K562 (cell line): ENCODE results near the gene LHX3. TPM values are rescaled to one million over a fixed set of nuclear protein-coding genes. Genes with fewer than 3 reads are reported as not detected.

ENCODE experiments used
- CBX5 ChIP-seq: IDR thresholded peaks from 2 replicates; pipeline ENCODE4 v1.6.1; 2014; ENCODE audit warnings: low read depth, borderline replicate concordance
- CEBPG ChIP-seq, 3 experiments: fragments of 200-800 bp in 1 of 3; sonication (Bioruptor generic) in 1 of 3; sonication (generic) in 1 of 3; formaldehyde crosslinking in 1 of 3; IDR thresholded peaks in 2 of 3; conservative IDR thresholded peaks in 1 of 3; 2 replicates each; pipeline versions ENCODE4 v1.6.1 to v1.8.0; 2016 to 2022; ENCODE audit warnings: missing compliant biosample characterization in 2 of 3, missing genetic modification characterization in 2 of 3, mild to moderate bottlenecking in 1 of 3, missing genetic modification reagents in 1 of 3
- DEAF1 ChIP-seq: fragments of 450-650 bp; formaldehyde crosslinking; IDR thresholded peaks from 2 replicates; pipeline ENCODE4 v1.4.0; 2020; ENCODE audit warnings: mild to moderate bottlenecking, moderate library complexity
- E2F4 ChIP-seq: sonication (generic); formaldehyde crosslinking; IDR thresholded peaks from 2 replicates; pipeline ENCODE4 v1.8.0; 2022; ENCODE audit warnings: mild to moderate bottlenecking, low read depth, missing genetic modification reagents
- GTF2B ChIP-seq: IDR thresholded peaks from 2 replicates; pipeline ENCODE4 v1.6.1; 2011; ENCODE audit not compliant: insufficient read length; ENCODE audit errors: extremely low read depth
- HDAC2 ChIP-seq: fragments of 450-650 bp; IDR thresholded peaks from 2 replicates; pipeline ENCODE4 v1.6.1; 2016; ENCODE audit warnings: mild to moderate bottlenecking
- LEF1 ChIP-seq: fragments of 450-650 bp; IDR thresholded peaks from 2 replicates; pipeline ENCODE4 v1.6.1; 2016; ENCODE audit warnings: mild to moderate bottlenecking
- MTA3 ChIP-seq: fragments of 450-650 bp; formaldehyde crosslinking; IDR thresholded peaks from 2 replicates; pipeline ENCODE4 v1.6.1; 2017; ENCODE audit warnings: mild to moderate bottlenecking, borderline replicate concordance
- NCOA1 ChIP-seq: fragments of 450-650 bp; IDR thresholded peaks from 2 replicates; pipeline ENCODE4 v1.6.1; 2016; ENCODE audit warnings: low read depth
- RBBP5 ChIP-seq: fragments of 200-600 bp; sonication (generic); IDR thresholded peaks from 2 replicates; pipeline ENCODE4 v1.6.1; 2012; ENCODE audit warnings: borderline replicate concordance, mild to moderate bottlenecking, low read length, control low read depth, inconsistent platforms; ENCODE audit not compliant: insufficient read depth, poor library complexity, severe bottlenecking
- SMAD2 ChIP-seq: fragments of 150-350 bp; IDR thresholded peaks from 2 replicates; pipeline ENCODE4 v1.6.1; 2014; ENCODE audit warnings: low read depth, mild to moderate bottlenecking, low read length
- SRF ChIP-seq, 2 experiments: fragments of 250-450, 450-650 bp in 1 of 2; sonication (Bioruptor Pico) in 1 of 2; sonication (generic) in 1 of 2; formaldehyde crosslinking; IDR thresholded peaks; 2 replicates each; pipeline versions ENCODE4 v1.5.0 to v1.5.1; 2020 to 2022; ENCODE audit warnings: mild to moderate bottlenecking in 1 of 2, missing genetic modification reagents in 1 of 2
- TBP ChIP-seq: optimal IDR thresholded peaks from 2 replicates; pipeline ENCODE3; 2011; ENCODE audit warnings: low read depth, low read length, improper control_type of control experiment
- YBX1 ChIP-seq: fragments of 450-650 bp; IDR thresholded peaks from 2 replicates; pipeline ENCODE4 v1.7.1; 2016; ENCODE audit warnings: mild to moderate bottlenecking
- ZBTB11 ChIP-seq, 3 experiments: fragments of 200-800 bp in 1 of 3; fragments of 250-450 bp in 1 of 3; fragments of 450-650 bp in 1 of 3; sonication (Bioruptor Pico) in 1 of 3; sonication (Bioruptor generic) in 1 of 3; formaldehyde crosslinking in 1 of 3; IDR thresholded peaks; 2 replicates each; pipeline versions ENCODE4 v1.6.1 to v1.8.0; 2016 to 2022; ENCODE audit warnings: mild to moderate bottlenecking in 2 of 3, missing genetic modification characterization in 2 of 3, missing compliant biosample characterization in 1 of 3, moderate library complexity in 1 of 3
- ZNF174 ChIP-seq: fragments of 250-450 bp; sonication (Bioruptor Pico); IDR thresholded peaks from 2 replicates; pipeline ENCODE4 v1.4.0; 2020; ENCODE audit warnings: mild to moderate bottlenecking
- ZZZ3 ChIP-seq: fragments of 450-650 bp; IDR thresholded peaks from 2 replicates; pipeline ENCODE4 v1.6.1; 2016; ENCODE audit warnings: antibody characterized with exemption, mild to moderate bottlenecking, moderate library complexity
- polyA plus RNA-seq, 8 experiments: library from polyadenylated mRNA; depleted of rRNA in 4 of 8; stranded (reverse) in 5 of 8; unstranded in 3 of 8; fragments of >200 nt; fragmentation: Nextera tagmentation in 2 of 8; fragmentation: Illumina TruSeq in 1 of 8; extraction: Ambion mirVana in 2 of 8; extraction: Trizol in 1 of 8; gene quantifications; 2 replicates each; pipeline versions ENCODE4 v1.2.1 to v1.2.3, GENCODE V29; 2011 to 2014; ENCODE audit warnings: inconsistent platforms in 1 of 8, missing spikeins in 1 of 8
- total RNA-seq, 7 experiments: library from RNA; depleted of rRNA in 6 of 7; stranded (reverse); fragments of >200 nt in 6 of 7; fragmentation: Illumina TruSeq in 2 of 7; extraction: Trizol in 2 of 7; gene quantifications; 2 replicates each; pipeline versions ENCODE4 v1.2.1 to v1.2.3, GENCODE V29; 2011 to 2021; ENCODE audit warnings: low replicate concordance in 1 of 7

LHX3 gene
- total and polyA plus RNA-seq, 9 of the 15 experiments (the other 6 are each of a cell fraction or from before 2014, with no cell fraction given): 0.09 TPM; not detected in 8

GRCh38 chr9:136237486-136238341 lies 32.8 kb upstream of the LHX3 start (continued):
- TF ChIP-seq DEAF1: no peak
- no peak for TF ChIP-seq ZZZ3
- TF ChIP-seq NCOA1: no peak
- TF ChIP-seq LEF1: no peak
- TF ChIP-seq GTF2B: no peak
- peak; percentile 61; the same call in 1 of the 2 replicates for TF ChIP-seq CEBPG (CRISPR knock-in tag; IDR thresholded peaks at IDR 0.05)
- TF ChIP-seq CEBPG (tag; conservative IDR thresholded peaks at IDR 0.05 in 1 of 2, IDR thresholded peaks at IDR 0.05 in 1 of 2): 0 out of 4 replicates have a peak, but pooled peaks of 1 of the 2 experiments have one; percentile 15
- TF ChIP-seq CBX5: no peak
- peak; percentile 55 for TF ChIP-seq RBBP5
- TF ChIP-seq SRF (CRISPR knock-in tag; IDR thresholded peaks at IDR 0.05): no peak
- TF ChIP-seq ZBTB11 (CRISPR knock-in tag; IDR thresholded peaks at IDR 0.05): peak in 1 of 3 experiments; percentile 56; a peak in 2 of 6 replicates
- no peak for TF ChIP-seq E2F4 (CRISPR knock-in tag)
- no peak for TF ChIP-seq YBX1
- 0 out of 2 replicates have a peak, but pooled peaks have one; percentile 53 for TF ChIP-seq MTA3
- TF ChIP-seq HDAC2: peak; percentile 65; the same call in 1 of the 2 replicates
- no peak for TF ChIP-seq TBP
- no peak for TF ChIP-seq ZNF174
- no peak for TF ChIP-seq SMAD2
